Measurements from ENCODE around the gene ST6GAL1.

GRCh38 chr3:187068787-187069186, 138.5 kb downstream of the ST6GAL1 start:
- TF ChIP-seq ELF1 (IDR thresholded peaks at IDR 0.05; ENCODE audit: borderline replicate concordance, low read depth) (no peak), SP1 (IDR thresholded peaks at IDR 0.05; ENCODE audit: low read depth) (no peak), ZFX (IDR thresholded peaks at IDR 0.05) (no peak), CTCF (IDR thresholded peaks at IDR 0.05 in 2 of 3, conservative IDR thresholded peaks at IDR 0.05 in 1 of 3; ENCODE audit: borderline replicate concordance in 1 of 3, insufficient read depth in 1 of 3, low read depth in 2 of 3, low read length in 2 of 3) (no peak), POLR2A (IDR thresholded peaks at IDR 0.05; ENCODE audit: borderline replicate concordance, extremely low read depth, insufficient read depth, insufficient read length) (no peak), EZH2phosphoT487 (IDR thresholded peaks at IDR 0.05; ENCODE audit: borderline replicate concordance) (no peak)

All from HCT116 (cell line).